ENCODE data around the gene FAM174B.

The FAM174B gene

GRCh38 chr15:92655178-92655995 lies at the start of gene FAM174B:
FAM174B (minus strand) TSS chr15:92655775.
- DNase-seq, result peak; percentile 57

- DNase-seq, result no peak
These were observed 40.5 kb upstream of the FAM174B start for GRCh38 chr15:92696096-92696495.

- peak; percentile 25 for DNase-seq
These were observed 38.2 kb upstream of the FAM174B start for GRCh38 chr15:92693691-92694331.

GRCh38 chr15:92690395-92690794 lies 34.8 kb upstream of the FAM174B start:
- no peak for DNase-seq

GRCh38 chr15:92687746-92688145 lies 32.2 kb upstream of the FAM174B start:
- DNase-seq, result no peak

- no peak for DNase-seq
These were observed 31.6 kb upstream of the FAM174B start for GRCh38 chr15:92687195-92687602.

- DNase-seq, result peak; percentile 15
These were observed 27.9 kb upstream of the FAM174B start for GRCh38 chr15:92683511-92683834.

- peak; percentile 66 for DNase-seq
These were observed 27.4 kb upstream of the FAM174B start for GRCh38 chr15:92682741-92683510.

- DNase-seq, result peak; percentile 93
These were observed 25.6 kb upstream of the FAM174B start for GRCh38 chr15:92681141-92681631.

- DNase-seq, result no peak
These were observed 22.4 kb upstream of the FAM174B start for GRCh38 chr15:92677999-92678398.

- DNase-seq, result peak; percentile 26
These were observed 21.0 kb upstream of the FAM174B start for GRCh38 chr15:92676561-92676960.

- DNase-seq, result no peak
These were observed 19.9 kb upstream of the FAM174B start for GRCh38 chr15:92675485-92675884.

- DNase-seq, result no peak
These were observed 18.8 kb upstream of the FAM174B start for GRCh38 chr15:92674347-92674746.

GRCh38 chr15:92672102-92672501 lies 16.5 kb upstream of the FAM174B start:
- no peak for DNase-seq

- DNase-seq, result no peak
These were observed 15.8 kb upstream of the FAM174B start for GRCh38 chr15:92671406-92671805.

GRCh38 chr15:92670621-92671020 lies 15.0 kb upstream of the FAM174B start:
- no peak for DNase-seq

- no peak for DNase-seq
These were observed 13.9 kb upstream of the FAM174B start for GRCh38 chr15:92669432-92669831.

- no peak for DNase-seq
These were observed 13.0 kb upstream of the FAM174B start for GRCh38 chr15:92668620-92669019.

GRCh38 chr15:92667970-92668485 lies 12.5 kb upstream of the FAM174B start:
- DNase-seq, result no peak

GRCh38 chr15:92667287-92667904 lies 11.8 kb upstream of the FAM174B start:
- no peak for DNase-seq

GRCh38 chr15:92666780-92667179 lies 11.2 kb upstream of the FAM174B start:
- DNase-seq, result no peak

GRCh38 chr15:92665100-92665555 lies 9.6 kb upstream of the FAM174B start:
- DNase-seq, result peak; percentile 28

Data from fibroblast of skin of right biceps (primary cell).